Activated T-cell treated with anti-CD3 and anti-CD28 coated beads, Interleukin-2, amount 50 U/mL, for 4 hours (primary cell): Measurements from ENCODE around the gene RAD51B. TPM values are rescaled to one million over a fixed set of nuclear protein-coding genes. Genes with fewer than 3 reads are reported as not detected.

Experiments used
- ATAC-seq, 2 donors: fragments of 200-7000 bp; cut with Tn5 transposase; one replicate each; pipeline ENCODE4 v1.10.0; 2021
- DNase-seq: peaks from one replicate; pipeline ENCODE4 v3.0.0-alpha.2; 2020
- H3K27me3 Mint-ChIP-seq: one replicate; pipeline ENCODE4 v1.8.0; 2021; ENCODE audit warnings: low read depth, mixed read lengths
- H3K36me3 Mint-ChIP-seq: one replicate; pipeline ENCODE4 v1.8.0; 2022; ENCODE audit warnings: mixed read lengths; ENCODE audit not compliant: insufficient read depth
- H3K4me1 Mint-ChIP-seq: one replicate; pipeline ENCODE4 v1.8.0; 2021; ENCODE audit warnings: low read depth, mixed read lengths
- H3K4me3 Mint-ChIP-seq: one replicate; pipeline ENCODE4 v1.8.0; 2021; ENCODE audit warnings: mild to moderate bottlenecking, moderate library complexity, mixed read lengths
- H3K9me3 Mint-ChIP-seq: one replicate; pipeline ENCODE4 v1.8.0; 2021; ENCODE audit warnings: mixed read lengths
- total RNA-seq, 3 donors: library from RNA; stranded (reverse); gene quantifications; one replicate each; pipeline ENCODE4 v1.2.1, GENCODE V29; 2021

RAD51B gene
- total RNA-seq, 3 donors from 2014 or later, result 10.6 to 16.1 (median 14.2) TPM

DNA sequence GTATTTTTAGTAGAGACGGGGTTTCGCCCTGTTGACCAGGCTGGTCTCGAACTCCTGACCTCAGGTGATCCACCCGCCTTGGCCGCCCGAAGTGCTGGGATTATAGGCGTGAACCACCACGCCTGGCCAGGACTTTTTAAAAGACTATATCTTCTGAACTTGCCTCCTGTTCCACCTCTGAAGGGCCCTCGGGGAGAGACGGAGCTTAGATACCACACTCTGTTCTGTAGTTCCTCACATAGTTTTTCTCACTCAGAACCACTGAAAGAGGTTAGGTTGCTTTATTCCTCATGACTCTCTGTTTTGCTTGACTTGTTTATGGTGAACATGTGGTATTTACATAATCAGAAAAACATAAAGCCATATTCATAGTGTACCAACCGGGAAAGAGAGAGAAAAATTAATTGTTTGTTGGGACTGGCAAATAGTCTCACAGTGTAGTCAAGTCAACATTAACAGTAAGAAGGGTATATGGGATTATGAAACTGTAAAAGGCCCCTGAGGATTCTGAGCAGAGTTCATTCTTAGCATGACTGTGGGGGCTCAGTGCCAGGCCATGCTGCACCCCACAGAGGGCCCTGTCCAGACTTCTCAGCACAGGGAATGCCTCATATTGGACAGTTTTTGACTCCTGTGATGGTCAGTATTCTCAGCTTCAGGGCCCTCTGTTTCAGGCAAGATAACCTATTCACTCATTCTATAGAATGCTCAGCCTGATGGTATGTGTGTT lies 631.0 kb downstream of the RAD51B start:
- H3K4me3 Mint-ChIP-seq, result no peak overlapping the region
- peaks cover 13% of the 10 kb centered on the region for H3K4me1 Mint-ChIP-seq
- no peak for DNase-seq
- H3K36me3 Mint-ChIP-seq, result peaks cover 9% of the 10 kb centered on the region
- no peak for ATAC-seq
- H3K9me3 Mint-ChIP-seq, result peaks cover 13% of the 10 kb centered on the region
- H3K27me3 Mint-ChIP-seq, result no peaks in the 10 kb centered on the region

DNA sequence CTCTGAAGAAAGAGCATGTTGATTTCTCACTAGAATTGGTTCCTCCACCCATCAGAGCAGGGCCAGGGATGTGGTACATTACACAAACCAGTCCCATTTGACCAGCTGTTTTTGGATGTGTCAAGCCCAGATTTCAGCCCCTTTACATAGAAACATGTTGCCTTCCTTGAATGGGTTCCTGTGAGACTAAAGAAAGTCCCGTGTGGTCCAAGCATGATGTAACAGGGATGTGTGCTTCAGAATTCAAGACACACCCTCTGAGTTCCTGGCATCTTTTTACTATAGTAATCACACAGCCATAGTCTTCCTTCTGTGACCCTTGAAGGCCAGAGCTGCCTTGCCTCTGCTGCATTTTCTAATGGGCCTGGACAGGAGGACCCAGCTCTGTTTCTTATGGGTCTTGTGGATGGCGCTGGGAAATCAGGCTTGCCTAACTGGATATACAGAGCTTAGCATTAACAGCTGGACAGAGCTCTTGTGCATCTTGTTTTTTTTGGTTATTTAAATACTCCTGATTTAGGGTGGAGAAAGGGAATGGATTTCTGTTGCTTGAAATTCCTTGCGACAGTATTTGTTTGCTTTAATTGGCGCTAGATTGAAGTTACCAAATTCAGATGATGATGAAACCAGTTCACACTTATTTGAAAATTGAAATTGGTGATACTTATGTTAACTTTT lies 632.3 kb downstream of the RAD51B start:
- Mint-ChIP-seq H3K9me3 (peaks cover 19% of the 10 kb centered on the region), H3K4me3 (no peak overlapping the region), H3K36me3 (peaks cover 9% of the 10 kb centered on the region), H3K4me1 (peaks cover 13% of the 10 kb centered on the region), H3K27me3 (no peaks in the 10 kb centered on the region)
- ATAC-seq (no peak), DNase-seq (no peak)

DNA sequence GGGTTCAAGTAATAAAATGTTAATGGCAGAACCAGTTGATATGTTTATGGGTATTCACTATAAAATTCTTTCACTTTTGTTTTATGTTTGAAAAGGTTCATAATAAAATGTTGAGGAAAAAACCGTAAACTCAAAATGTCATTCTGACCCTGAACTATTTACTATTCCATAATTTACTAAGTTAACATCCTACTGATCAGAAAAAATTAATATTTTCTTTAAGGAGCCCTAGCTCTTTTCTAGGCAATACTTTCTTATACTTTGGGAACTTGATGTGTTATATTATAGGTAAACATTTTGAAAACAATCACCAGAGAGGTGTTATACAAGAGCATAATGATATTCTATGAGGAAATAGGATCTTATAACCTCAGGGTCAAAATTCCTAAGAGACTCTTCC lies 638.7 kb downstream of the RAD51B start:
- H3K4me3 Mint-ChIP-seq, result no peak overlapping the region
- no peaks in the 10 kb centered on the region for H3K27me3 Mint-ChIP-seq
- H3K9me3 Mint-ChIP-seq, result peaks cover 19% of the 10 kb centered on the region
- H3K4me1 Mint-ChIP-seq, result peaks cover 8% of the 10 kb centered on the region
- DNase-seq (no peak), ATAC-seq (no peak)
- peaks cover 7% of the 10 kb centered on the region for H3K36me3 Mint-ChIP-seq

DNA sequence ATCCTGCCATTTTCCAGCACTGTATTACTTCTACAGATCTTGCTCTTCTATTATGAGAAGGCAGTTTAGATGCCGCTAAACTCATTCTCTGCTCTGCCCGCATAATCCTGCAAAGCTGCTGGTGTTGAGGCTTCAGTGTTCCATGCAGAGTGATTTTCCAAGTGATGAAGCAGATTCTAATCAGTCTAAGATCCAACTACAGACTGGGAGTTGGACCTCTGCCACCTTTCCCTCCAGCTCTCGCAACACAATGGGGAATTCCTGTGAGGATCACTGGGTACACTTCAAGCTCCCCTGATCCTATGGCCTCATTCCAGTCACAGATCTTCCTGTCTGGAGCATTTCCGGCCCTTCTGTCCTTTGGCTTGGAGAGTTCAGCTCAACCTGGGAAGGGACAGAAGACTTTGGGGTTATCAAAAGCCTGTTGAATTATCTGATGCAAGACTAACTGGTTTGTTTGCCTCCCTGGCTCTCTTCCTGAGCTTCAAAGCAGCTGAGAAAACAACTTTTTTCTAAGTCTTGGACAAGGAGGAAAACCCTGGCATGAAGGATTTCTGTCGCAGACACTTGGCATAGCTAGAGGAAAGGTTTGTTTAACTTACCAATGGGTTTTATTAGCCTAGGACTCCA lies 639.4 kb downstream of the RAD51B start:
- ATAC-seq, result no peak
- Mint-ChIP-seq H3K36me3 (peaks cover 7% of the 10 kb centered on the region), H3K27me3 (no peaks in the 10 kb centered on the region), H3K9me3 (peaks cover 17% of the 10 kb centered on the region), H3K4me1 (peaks cover 5% of the 10 kb centered on the region), H3K4me3 (no peak overlapping the region)
- DNase-seq, result no peak

DNA sequence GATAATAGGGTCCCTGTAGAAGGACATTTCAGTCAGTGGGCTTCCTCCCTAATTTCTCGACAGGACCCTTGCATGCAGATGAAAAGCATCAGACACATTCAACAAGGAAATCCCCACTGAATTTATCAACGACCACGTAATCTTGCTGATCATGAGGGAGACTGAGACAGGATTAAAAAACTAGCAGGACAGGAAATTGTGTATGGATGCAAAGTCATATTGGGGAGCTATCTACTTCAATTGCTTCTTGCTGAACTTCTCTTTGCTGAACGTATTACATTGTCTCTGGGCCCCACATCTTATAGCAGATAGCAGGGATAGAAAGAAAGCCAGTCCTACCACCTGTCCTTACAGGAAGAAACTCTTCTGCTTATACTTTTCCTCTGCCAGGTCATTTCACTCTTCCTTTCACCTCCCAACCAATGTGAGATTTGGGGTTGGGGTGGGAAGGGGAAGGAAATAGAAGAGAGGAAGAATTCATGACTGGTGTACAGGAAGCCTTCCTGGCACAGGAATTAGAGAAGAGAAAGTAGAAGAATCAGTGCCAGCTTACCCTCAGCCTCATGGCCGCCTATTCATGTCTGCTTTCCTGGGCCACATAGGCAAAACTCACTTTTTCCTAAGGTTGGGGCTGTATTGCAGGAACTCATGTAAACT lies 640.0 kb downstream of the RAD51B start:
- Mint-ChIP-seq H3K4me1 (peaks cover 2% of the 10 kb centered on the region), H3K36me3 (peaks cover 6% of the 10 kb centered on the region), H3K9me3 (peaks cover 12% of the 10 kb centered on the region), H3K4me3 (no peak overlapping the region), H3K27me3 (no peaks in the 10 kb centered on the region)
- ATAC-seq, result no peak
- no peak for DNase-seq

DNA sequence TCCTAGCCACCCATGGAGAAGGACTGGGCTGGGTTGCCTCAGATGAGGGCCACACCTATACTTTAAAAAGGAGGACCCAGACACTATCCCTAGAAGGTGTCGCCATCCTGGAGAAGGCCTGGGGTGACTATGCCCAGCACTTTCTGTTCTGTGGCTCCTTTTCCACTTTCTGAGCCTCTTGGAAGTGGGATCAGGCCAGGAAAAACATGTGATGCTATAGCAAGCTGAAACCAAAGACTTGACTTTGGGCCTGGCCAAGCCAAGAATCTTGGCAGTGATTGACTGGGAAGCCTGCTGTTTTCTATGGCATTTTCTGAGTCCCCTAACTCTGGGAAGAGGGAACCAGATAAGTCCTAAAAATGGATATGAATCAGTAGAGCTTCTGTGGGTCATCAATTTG lies 641.0 kb downstream of the RAD51B start:
- Mint-ChIP-seq H3K4me3 (no peak overlapping the region), H3K4me1 (peaks cover 2% of the 10 kb centered on the region), H3K9me3 (peaks cover 5% of the 10 kb centered on the region), H3K36me3 (no peaks in the 10 kb centered on the region), H3K27me3 (no peaks in the 10 kb centered on the region)
- ATAC-seq (no peak), DNase-seq (no peak)

DNA sequence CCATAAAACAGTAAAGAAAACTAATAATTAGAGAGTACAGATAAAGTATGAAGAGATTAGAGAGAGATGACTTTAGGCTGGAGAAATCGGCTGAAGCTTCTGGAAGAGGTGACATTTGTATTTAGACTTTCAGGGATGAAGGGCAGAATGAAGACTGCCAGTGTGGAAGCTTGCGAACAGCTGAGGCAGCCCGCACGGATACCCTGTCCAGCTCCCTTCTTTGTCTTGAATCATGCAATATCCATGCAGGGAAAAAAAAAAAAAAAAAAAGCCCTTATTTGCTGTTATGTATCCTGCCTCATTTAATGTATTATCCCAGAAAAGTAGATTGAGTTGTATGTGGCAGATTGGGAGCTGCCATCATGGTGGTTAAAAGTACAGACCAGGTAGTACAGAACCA lies 641.5 kb downstream of the RAD51B start:
- Mint-ChIP-seq H3K27me3 (no peaks in the 10 kb centered on the region), H3K9me3 (no peaks in the 10 kb centered on the region), H3K4me3 (no peak overlapping the region), H3K36me3 (no peaks in the 10 kb centered on the region), H3K4me1 (peaks cover 2% of the 10 kb centered on the region)
- ATAC-seq, result no peak
- no peak for DNase-seq

DNA sequence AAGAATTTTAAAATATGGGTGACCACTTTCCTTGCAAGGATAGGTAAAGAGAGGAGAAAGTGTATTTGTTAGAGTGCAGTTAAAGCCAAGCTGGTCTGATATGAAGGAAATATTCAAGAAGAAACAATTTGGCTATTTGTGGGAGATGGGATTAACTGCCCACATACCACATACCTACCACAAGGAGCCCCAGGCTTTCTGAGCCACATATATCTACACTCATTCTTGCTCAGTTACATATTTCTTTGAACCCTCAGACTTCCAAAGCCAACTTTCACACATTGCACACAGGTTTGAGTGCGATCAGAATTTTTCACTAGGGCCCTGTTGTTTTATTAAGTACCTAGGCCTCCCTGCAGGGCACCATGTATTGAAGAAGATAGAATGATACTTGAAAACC lies 643.1 kb downstream of the RAD51B start:
- no peak for ATAC-seq
- no peaks in the 10 kb centered on the region for H3K36me3 Mint-ChIP-seq
- DNase-seq, result no peak
- no peaks in the 10 kb centered on the region for H3K9me3 Mint-ChIP-seq
- no peak overlapping the region for H3K4me3 Mint-ChIP-seq
- peaks cover 2% of the 10 kb centered on the region for H3K4me1 Mint-ChIP-seq
- H3K27me3 Mint-ChIP-seq, result no peaks in the 10 kb centered on the region

DNA sequence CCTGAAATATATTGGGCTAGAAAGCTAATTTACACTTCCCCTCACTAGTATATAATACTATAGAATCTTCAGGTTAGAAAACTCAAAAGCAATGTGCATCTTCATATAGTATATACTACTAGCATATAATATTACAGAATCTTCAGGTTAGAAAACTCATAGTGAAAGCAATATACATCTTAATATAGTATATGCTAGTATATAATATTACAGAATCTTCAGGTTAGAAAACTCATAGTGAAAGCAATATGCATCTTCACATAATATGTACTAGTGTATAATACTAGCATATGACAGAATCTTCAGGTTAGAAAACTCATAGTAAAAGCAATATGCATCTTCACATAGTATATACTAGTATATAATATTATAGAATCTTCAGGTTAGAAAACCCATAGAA lies 643.7 kb downstream of the RAD51B start:
- no peak for DNase-seq
- Mint-ChIP-seq H3K4me1 (peaks cover 6% of the 10 kb centered on the region), H3K4me3 (no peak overlapping the region), H3K27me3 (no peaks in the 10 kb centered on the region), H3K36me3 (no peaks in the 10 kb centered on the region), H3K9me3 (no peaks in the 10 kb centered on the region)
- no peak for ATAC-seq

DNA sequence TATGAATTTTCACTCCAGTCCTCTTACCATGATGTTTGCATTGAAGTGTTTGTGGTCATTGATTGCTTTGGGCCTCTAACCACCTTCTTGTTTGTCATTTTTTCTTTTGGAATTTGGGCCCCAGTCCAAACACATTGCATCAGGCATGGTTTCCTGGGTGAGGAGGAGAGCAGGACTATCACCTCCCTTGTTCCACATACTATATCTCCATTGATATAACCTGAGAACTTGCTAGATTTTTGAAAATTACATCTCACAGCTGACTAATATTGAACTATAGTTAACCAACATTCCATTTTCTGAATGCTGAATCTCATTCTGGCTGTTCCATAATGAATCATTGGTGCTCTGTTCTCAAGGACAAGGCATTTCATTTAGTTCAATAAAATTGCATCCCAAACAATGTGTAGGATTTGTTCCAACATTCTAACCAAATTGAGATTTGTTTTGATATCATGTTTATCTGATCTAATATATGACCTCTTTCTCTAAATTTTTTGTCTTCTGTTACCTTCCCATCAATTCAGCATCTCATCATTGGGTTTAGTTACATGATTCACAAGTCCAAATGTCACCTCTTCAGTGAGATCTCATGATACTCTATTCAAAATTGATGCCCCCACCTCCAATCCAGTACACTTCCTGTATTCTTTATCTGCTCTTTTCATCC lies 644.3 kb downstream of the RAD51B start:
- H3K9me3 Mint-ChIP-seq, result no peaks in the 10 kb centered on the region
- H3K4me1 Mint-ChIP-seq, result peaks cover 11% of the 10 kb centered on the region
- H3K36me3 Mint-ChIP-seq, result no peaks in the 10 kb centered on the region
- ATAC-seq (no peak), DNase-seq (no peak)
- no peak overlapping the region for H3K4me3 Mint-ChIP-seq
- no peaks in the 10 kb centered on the region for H3K27me3 Mint-ChIP-seq

DNA sequence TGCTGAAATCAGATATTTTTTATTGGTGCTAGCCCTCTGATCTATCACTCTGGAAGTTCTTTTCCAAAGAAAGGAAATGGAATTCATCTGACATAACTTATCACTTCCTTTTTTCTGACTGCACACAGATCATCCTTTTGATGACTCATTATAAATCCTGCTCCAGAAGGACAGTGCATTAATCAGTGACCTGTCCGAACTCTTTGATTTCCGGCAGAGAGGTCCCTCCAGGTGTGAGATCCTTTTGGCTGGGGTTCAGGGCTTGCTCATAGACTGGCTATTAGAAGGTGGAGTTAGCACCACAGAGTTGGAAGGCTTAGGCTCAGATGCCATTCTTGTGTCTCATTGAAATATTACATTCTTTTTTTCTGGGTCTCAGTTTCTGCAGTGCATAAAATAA lies 645.1 kb downstream of the RAD51B start:
- Mint-ChIP-seq H3K27me3 (no peaks in the 10 kb centered on the region), H3K4me1 (peaks cover 16% of the 10 kb centered on the region), H3K4me3 (no peak overlapping the region), H3K9me3 (no peaks in the 10 kb centered on the region), H3K36me3 (peaks cover 2% of the 10 kb centered on the region)
- no peak for ATAC-seq
- no peak for DNase-seq

DNA sequence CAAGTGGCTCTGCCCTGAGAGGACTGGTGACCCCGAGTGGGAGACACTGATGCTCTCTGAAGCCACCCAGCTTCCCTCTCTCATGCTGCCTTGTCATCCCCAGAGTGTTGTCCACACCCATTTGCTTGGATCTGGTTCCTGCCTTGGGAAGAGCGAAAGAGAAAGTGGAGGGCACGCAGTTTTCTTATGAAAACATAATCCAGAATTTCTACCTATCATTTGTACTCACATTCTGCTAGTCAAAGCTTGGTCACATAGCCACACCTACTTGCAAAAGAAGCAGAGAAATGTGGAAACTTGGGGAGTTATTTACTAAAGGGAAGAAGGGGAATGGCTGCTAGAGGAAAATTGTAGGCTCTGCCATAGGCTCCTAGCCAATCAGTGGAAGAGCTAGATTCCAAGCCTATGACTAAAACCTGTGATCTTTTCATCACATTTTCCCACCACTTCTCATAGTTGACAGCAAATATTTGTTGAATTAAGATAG lies 647.0 kb downstream of the RAD51B start:
- Mint-ChIP-seq H3K36me3 (peaks cover 8% of the 10 kb centered on the region), H3K9me3 (no peaks in the 10 kb centered on the region), H3K27me3 (no peaks in the 10 kb centered on the region), H3K4me1 (peaks cover 26% of the 10 kb centered on the region), H3K4me3 (no peak overlapping the region)
- no peak for DNase-seq
- ATAC-seq, result no peak

DNA sequence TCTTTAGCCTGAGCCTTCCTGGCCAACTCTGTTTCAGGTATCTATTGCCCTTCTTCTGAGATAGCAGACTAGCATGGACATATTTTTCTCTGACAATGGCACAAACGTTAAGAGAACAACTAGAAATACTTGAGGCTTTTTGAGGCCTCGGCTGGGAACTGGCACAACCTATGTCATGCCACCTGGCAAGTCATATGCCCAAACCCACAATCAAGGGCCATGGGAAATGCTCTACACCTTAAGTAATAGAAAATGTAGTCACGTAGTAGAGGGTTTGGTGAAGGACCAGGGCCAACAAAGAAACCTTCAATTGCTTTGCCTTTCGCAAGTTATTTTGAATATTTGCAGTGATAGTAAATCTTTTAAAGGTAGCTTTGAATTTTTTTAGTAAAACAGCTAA lies 647.8 kb downstream of the RAD51B start:
- Mint-ChIP-seq H3K4me3 (no peak overlapping the region), H3K9me3 (no peaks in the 10 kb centered on the region), H3K4me1 (peaks cover 26% of the 10 kb centered on the region), H3K27me3 (no peaks in the 10 kb centered on the region), H3K36me3 (peaks cover 8% of the 10 kb centered on the region)
- ATAC-seq, result no peak
- DNase-seq, result no peak
